Loucy (cell line): ENCODE data around the gene TMEM208.
A peak's percentile ranks its signal among the peaks of the same experiment; 100 is the strongest.

Experiments used
- EZH2phosphoT487 ChIP-seq: fragments of 200-600 bp; IDR thresholded peaks from 2 replicates; pipeline ENCODE4 v1.6.1; 2018; ENCODE audit warnings: antibody characterized with exemption, mild to moderate bottlenecking, moderate library complexity, borderline replicate concordance
- TF ChIP-seq, protein P1 (sequence below): fragments of 200-600 bp; sonication (generic); conservative IDR thresholded peaks from 2 replicates; pipeline ENCODE4 v1.5.1; 2014; ENCODE audit warnings: mild to moderate bottlenecking, antibody characterized with exemption, low read length

DNA sequence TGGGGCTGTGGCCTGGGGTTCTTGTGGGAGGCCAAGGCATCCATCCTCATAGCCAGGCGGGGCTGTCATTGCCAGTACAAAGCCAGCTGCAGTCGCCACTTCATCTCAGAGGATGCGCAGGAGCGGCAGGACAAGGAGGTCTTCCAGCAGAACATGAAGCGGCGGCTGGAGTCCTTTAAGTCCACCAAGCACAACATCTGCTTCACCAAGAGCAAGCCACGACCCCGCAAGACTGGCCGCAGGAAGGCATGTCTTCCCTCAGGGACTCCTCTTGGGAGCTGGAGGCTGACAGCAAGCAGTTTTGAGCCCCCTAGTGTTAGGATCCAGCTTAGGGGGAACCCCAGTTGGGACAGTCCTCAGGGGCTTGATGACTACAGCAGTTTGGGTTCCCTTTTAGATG lies 37.3 kb downstream of the TMEM208 start:
- TF ChIP-seq, protein P1, sequence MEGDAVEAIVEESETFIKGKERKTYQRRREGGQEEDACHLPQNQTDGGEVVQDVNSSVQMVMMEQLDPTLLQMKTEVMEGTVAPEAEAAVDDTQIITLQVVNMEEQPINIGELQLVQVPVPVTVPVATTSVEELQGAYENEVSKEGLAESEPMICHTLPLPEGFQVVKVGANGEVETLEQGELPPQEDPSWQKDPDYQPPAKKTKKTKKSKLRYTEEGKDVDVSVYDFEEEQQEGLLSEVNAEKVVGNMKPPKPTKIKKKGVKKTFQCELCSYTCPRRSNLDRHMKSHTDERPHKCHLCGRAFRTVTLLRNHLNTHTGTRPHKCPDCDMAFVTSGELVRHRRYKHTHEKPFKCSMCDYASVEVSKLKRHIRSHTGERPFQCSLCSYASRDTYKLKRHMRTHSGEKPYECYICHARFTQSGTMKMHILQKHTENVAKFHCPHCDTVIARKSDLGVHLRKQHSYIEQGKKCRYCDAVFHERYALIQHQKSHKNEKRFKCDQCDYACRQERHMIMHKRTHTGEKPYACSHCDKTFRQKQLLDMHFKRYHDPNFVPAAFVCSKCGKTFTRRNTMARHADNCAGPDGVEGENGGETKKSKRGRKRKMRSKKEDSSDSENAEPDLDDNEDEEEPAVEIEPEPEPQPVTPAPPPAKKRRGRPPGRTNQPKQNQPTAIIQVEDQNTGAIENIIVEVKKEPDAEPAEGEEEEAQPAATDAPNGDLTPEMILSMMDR = peak; percentile 46
- no peak for TF ChIP-seq EZH2phosphoT487
